ENCODE results near the gene MON1A. TPM values are rescaled to one million over a fixed set of nuclear protein-coding genes. Genes with fewer than 3 reads are reported as not detected.
A peak's percentile ranks its signal among the peaks of the same experiment; 100 is the strongest.

The MON1A gene
- total RNA-seq, 1 donor: 13.0 TPM

DNA sequence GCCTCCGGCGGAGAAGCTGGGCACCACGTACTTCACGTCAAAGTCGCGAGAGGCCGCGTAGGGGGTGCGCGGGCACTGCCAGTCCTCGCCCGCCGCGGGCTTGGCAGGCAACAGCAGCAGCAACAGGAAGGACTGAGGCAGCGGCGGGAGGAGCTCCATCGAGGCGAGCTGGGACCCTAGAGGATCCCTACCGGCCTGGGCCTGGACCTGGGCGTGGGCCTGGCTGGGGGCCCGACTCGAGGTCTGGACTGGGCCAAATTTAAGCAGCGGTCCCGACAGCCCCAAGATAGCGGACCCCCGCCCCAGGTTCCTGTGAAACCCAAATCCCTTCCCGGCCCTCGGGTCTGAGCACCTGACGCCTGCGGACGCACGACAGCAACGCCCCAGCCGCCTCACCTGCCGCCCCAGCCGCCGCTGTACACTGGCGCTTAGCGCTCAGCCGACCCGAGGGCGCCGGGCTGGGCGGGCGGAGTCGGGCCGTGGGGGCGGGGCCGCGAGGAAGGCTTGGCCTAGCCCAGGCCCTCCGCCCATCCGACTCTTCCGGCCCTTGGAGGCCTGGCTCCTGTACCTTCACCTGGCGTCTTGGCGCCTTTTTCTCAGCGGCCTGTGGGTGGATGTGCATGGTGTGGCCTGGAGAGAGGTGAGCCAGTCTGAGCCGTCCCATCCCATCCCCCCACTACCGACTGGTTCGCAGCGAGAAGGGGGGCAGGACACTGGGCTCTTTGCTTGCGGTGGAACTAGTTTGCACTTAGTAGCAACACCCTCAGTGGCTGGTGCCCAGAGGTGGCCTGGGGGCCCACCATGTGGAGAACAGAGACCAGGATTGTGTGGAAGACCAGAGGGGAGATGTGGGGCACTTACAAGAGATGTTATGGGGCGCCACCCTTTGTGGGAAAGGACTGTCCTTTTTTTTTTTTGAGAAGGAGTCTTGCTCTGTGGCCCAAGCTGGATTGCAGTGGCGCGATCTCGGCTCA, 25.9 kb downstream of the MON1A start, which contains the start of gene MST1R:
Gene MST1R (minus strand): TSS at position 423 of the 974 bp plus-strand sequence. CDS start 264 bp downstream, at position 159.
- H3K9me3 ChIP-seq (ENCODE audit: low read depth, low read length): no peaks in the 10 kb centered on the region
- peak; percentile 90 for DNase-seq (ENCODE audit: insufficient read length, low spot score, missing footprints)
- H3K4me1 ChIP-seq (ENCODE audit: insufficient read depth, low read length): peaks cover 17% of the 10 kb centered on the region
- TF ChIP-seq, protein P1, sequence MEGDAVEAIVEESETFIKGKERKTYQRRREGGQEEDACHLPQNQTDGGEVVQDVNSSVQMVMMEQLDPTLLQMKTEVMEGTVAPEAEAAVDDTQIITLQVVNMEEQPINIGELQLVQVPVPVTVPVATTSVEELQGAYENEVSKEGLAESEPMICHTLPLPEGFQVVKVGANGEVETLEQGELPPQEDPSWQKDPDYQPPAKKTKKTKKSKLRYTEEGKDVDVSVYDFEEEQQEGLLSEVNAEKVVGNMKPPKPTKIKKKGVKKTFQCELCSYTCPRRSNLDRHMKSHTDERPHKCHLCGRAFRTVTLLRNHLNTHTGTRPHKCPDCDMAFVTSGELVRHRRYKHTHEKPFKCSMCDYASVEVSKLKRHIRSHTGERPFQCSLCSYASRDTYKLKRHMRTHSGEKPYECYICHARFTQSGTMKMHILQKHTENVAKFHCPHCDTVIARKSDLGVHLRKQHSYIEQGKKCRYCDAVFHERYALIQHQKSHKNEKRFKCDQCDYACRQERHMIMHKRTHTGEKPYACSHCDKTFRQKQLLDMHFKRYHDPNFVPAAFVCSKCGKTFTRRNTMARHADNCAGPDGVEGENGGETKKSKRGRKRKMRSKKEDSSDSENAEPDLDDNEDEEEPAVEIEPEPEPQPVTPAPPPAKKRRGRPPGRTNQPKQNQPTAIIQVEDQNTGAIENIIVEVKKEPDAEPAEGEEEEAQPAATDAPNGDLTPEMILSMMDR (IDR thresholded peaks at IDR 0.05; ENCODE audit: extremely low read depth, low read depth, low read length): no peak
- H3K27me3 ChIP-seq (ENCODE audit: insufficient read depth, low read length): no peaks in the 10 kb centered on the region
- H3K4me2 ChIP-seq (ENCODE audit: insufficient read depth, low read length): peak within 1 kb of the TSS; percentile 74
- H4K20me1 ChIP-seq (ENCODE audit: insufficient read depth, low read length): no peaks in the 10 kb centered on the region
- peak within 1 kb of the TSS; percentile 54 for H3K4me3 ChIP-seq (ENCODE audit: insufficient read depth, low read length)
- H3K27ac ChIP-seq (ENCODE audit: low read depth, low read length): no peak within 1 kb of the TSS
- H2AFZ ChIP-seq (ENCODE audit: low read length): peak within 1 kb of the TSS; percentile 85
- H3K79me2 ChIP-seq (ENCODE audit: insufficient read depth, low read length): no peaks in the 10 kb centered on the region
- H3K36me3 ChIP-seq (ENCODE audit: insufficient read depth, low read length): no peaks in the 10 kb centered on the region

DNA sequence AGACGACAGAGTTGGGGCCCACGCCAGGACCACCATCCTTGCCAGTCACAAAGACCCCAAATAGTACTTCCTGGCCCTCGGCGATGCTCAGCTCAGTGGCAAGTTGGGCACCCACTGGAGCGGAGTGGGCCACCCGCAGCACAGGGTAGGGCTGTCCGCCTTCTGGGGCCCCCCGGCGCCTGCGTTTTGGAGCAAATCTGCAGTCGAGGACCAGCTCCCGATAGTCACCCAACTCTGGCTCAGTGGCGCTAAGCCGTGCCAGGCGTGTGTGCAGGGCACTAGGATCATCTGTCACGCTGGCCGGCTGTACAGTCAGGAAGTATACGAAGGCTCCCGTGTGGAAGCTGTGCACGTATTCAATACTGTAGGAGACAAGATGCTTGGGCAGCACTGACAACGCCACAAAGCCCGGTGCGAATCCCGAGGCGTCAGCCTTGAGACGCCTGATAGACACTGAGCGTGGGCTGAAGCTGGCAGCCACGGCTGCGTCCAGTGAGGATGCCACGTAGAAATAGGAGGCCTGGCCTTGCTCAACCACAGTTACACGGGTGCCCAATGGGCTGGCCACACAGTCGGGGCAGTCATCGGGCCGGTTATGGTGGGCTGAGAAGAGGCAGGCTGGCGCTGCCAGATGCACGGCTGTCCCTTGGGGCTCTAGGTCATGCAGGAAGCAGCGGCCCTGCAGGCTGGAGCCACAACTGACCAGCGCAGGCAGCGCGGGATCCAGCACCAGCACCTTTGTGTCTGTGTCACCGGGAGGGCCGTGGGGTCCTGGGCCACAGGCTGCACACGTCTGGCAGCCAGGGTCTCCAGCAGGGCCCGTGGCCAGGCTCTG, 26.9 kb downstream of the MON1A start:
- no peak overlapping the region for H2AFZ ChIP-seq (ENCODE audit: low read length)
- H3K4me2 ChIP-seq (ENCODE audit: insufficient read depth, low read length): no peak overlapping the region
- H4K20me1 ChIP-seq (ENCODE audit: insufficient read depth, low read length): no peaks in the 10 kb centered on the region
- TF ChIP-seq, protein P1 (IDR thresholded peaks at IDR 0.05; ENCODE audit: extremely low read depth, low read depth, low read length): no peak
- DNase-seq (ENCODE audit: insufficient read length, low spot score, missing footprints): peak; percentile 85
- no peak overlapping the region for H3K4me3 ChIP-seq (ENCODE audit: insufficient read depth, low read length)
- H3K9me3 ChIP-seq (ENCODE audit: low read depth, low read length): no peaks in the 10 kb centered on the region
- no peaks in the 10 kb centered on the region for H3K27me3 ChIP-seq (ENCODE audit: insufficient read depth, low read length)
- H3K4me1 ChIP-seq (ENCODE audit: insufficient read depth, low read length): peaks cover 17% of the 10 kb centered on the region
- H3K79me2 ChIP-seq (ENCODE audit: insufficient read depth, low read length): no peaks in the 10 kb centered on the region
- no peaks in the 10 kb centered on the region for H3K36me3 ChIP-seq (ENCODE audit: insufficient read depth, low read length)
- H3K27ac ChIP-seq (ENCODE audit: low read depth, low read length): no peak overlapping the region

DNA sequence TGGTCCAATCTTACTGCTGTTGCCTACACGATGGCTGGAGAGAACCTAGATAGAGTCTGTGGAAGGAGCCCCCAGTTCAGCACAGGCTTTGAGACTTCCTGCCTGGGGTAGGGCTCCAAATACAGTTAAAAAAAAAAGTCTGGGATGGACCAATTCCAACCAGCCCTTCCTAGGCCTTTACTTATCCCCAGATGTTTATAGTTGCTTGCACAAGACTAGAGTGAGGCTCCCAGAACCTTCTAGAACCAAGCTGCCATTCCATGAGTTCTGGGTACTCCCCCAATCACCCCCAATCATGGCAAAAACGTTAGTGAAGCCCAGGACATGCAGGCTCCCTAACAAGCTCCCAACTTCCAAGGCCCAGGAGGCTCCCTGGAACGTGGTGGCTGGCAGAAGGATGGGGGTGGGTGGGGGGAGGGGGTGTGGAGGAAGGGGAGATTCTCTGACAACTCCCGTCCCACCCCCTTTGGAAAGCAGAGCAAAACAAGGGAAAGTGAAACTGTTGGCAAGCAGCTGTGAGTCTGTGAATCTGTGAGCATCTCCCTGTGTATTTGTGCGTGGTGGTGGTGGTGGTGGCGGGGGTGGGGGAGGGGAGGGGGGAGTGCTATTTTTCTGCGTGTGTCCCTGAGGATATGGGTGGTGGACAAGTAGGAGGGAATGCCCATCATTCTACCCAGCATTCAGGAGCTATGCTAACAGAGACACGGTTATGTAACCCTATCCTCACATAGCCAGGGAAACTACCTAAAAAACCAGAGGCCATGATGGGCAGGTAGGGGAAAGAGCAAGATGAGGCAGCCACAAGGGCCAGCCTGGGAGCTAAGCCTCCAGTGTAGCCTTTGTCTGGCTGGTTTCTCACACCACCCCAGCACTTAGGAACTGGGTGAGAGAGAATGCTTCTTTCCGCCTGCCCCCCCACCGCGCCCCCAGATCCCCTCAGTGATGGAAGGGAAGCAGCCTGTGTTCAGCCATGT, 28.0 kb downstream of the MON1A start:
- DNase-seq (ENCODE audit: insufficient read length, low spot score, missing footprints): peak; percentile 82
- H3K4me1 ChIP-seq (ENCODE audit: insufficient read depth, low read length): peaks cover 17% of the 10 kb centered on the region

More for the DNA sequence above, 28.0 kb downstream of the MON1A start:
- Histone ChIP-seq H3K4me2 (ENCODE audit: insufficient read depth, low read length) (no peak overlapping the region), H3K79me2 (ENCODE audit: insufficient read depth, low read length) (no peaks in the 10 kb centered on the region), H3K27ac (ENCODE audit: low read depth, low read length) (no peak overlapping the region), H3K36me3 (ENCODE audit: insufficient read depth, low read length) (no peaks in the 10 kb centered on the region), H3K9me3 (ENCODE audit: low read depth, low read length) (no peaks in the 10 kb centered on the region), H3K27me3 (ENCODE audit: insufficient read depth, low read length) (no peaks in the 10 kb centered on the region), H3K4me3 (ENCODE audit: insufficient read depth, low read length) (no peak overlapping the region), H4K20me1 (ENCODE audit: insufficient read depth, low read length) (no peaks in the 10 kb centered on the region), H2AFZ (ENCODE audit: low read length) (no peak overlapping the region)
- TF ChIP-seq, protein P1 (IDR thresholded peaks at IDR 0.05; ENCODE audit: extremely low read depth, low read depth, low read length): no peak
